ENCODE results near the gene PJVK. TPM values are rescaled to one million over a fixed set of nuclear protein-coding genes. Genes with fewer than 3 reads are reported as not detected.

PJVK gene
- total and polyA plus RNA-seq, 2 of the 4 experiments (the other 2 are of a cell fraction) = 0.72 to 2.4 TPM

DNA sequence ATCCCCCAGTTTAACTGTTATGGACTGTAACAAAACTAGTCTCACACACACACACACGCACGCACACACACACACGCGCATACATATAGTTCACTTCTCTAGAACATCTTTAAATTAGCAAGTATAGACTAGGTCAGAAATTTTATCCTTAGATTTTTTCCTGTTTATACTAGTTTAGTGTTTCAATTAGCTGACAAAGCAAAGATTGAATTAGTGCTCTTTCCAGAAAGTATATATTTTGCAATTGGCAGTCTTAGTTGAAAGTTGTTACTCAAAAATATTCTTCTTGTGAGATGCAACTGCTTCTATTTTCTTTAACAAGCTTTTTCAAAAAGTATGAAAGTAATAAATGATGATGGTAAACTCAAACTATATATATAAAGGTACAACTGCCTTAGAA is 51.6 kb downstream of the PJVK start:
- H4K91ac ChIP-seq (ENCODE audit: insufficient read depth, low read depth, low read length) = no peak overlapping the region
- H2BK15ac ChIP-seq (ENCODE audit: low read depth, low read length) = no peak overlapping the region
- no peak overlapping the region for H2AK5ac ChIP-seq (ENCODE audit: low read depth, low read length)
- ChIA-PET POLR2A (ENCODE audit: unreplicated experiment) (no interaction called here), CTCF (no interaction called here)
- H4K20me1 ChIP-seq (ENCODE audit: insufficient read depth, low read length) = no peaks in the 10 kb centered on the region
- no peak overlapping the region for H3K4me3 ChIP-seq (ENCODE audit: insufficient read depth, low read depth, low read length)
- H3K9me3 ChIP-seq (ENCODE audit: control insufficient read depth, insufficient read depth, low read length) = no peaks in the 10 kb centered on the region
- no peaks in the 10 kb centered on the region for H3K27me3 ChIP-seq (ENCODE audit: control insufficient read depth, insufficient read depth, low read length)
- dilution Hi-C loops (cut with HindIII; ENCODE audit: low sequenced_read_pairs, unreplicated experiment) = no loop called here
- H3K27ac ChIP-seq (ENCODE audit: insufficient read depth, low read length) = no peak overlapping the region
- BruUV-seq (replicated peaks) = no TSS peak
- in situ Hi-C loops (cut with MboI; ENCODE audit: low sequenced_read_pairs) = no loop called here
- H2AK9ac ChIP-seq (replicated peaks; ENCODE audit: low read depth, low read length, poor library complexity) = no peak overlapping the region
- no peak overlapping the region for H3K23ac ChIP-seq (ENCODE audit: low read depth, low read length)
- H3K4me1 ChIP-seq (ENCODE audit: control insufficient read depth, insufficient read depth, low read length) = no peaks in the 10 kb centered on the region
- H3K9me1 ChIP-seq (ENCODE audit: insufficient read depth, low read length) = no peaks in the 10 kb centered on the region
- ATAC-seq (ENCODE audit: low read depth) (no peak), DNase-seq (no peak)
- no peak overlapping the region for H2BK120ac ChIP-seq (ENCODE audit: low read depth, low read length)
- no peak overlapping the region for H4K5ac ChIP-seq (ENCODE audit: low read depth, low read length)
- TF ChIP-seq SMC3 (IDR thresholded peaks at IDR 0.05; ENCODE audit: low read depth, low read length) (no peak), CEBPB (IDR thresholded peaks at IDR 0.05; ENCODE audit: low read depth, low read length) (no peak), POLR2A (IDR thresholded peaks at IDR 0.05; ENCODE audit: low read depth, low read length) (no peak), MAFK (IDR thresholded peaks at IDR 0.05; ENCODE audit: low read depth, low read length) (0 out of 2 replicates have a peak, but pooled peaks have one; percentile 10)
- H3K9ac ChIP-seq (ENCODE audit: low read depth, low read length) = no peak overlapping the region
- WGBS, 2 experiments (ENCODE audit: extremely low coverage in 2 of 2, insufficient read length in 1 of 2) = no CpG with 5 or more reads among the region's 4 CpGs
- H3K36me3 ChIP-seq (ENCODE audit: control insufficient read depth, insufficient read depth, low read length) = peaks cover 12% of the 10 kb centered on the region
- no peak overlapping the region for H2BK5ac ChIP-seq (ENCODE audit: low read depth, low read length, poor library complexity, severe bottlenecking)
- intact Hi-C loops (cut with micrococcal nuclease) = no loop called here
- no peak overlapping the region for H3K56ac ChIP-seq (ENCODE audit: extremely low read depth, insufficient read depth, low read length)
- H3K4ac ChIP-seq (ENCODE audit: low read depth, low read length) = no peak overlapping the region
- H4K8ac ChIP-seq (ENCODE audit: low read depth in 2 of 2, low read length in 2 of 2) = no peak overlapping the region
- H2BK20ac ChIP-seq (ENCODE audit: low read depth, low read length) = no peak overlapping the region
- no peak overlapping the region for H3K4me2 ChIP-seq (ENCODE audit: low read depth, low read length)
- no peak overlapping the region for H2AFZ ChIP-seq (replicated peaks; ENCODE audit: low read length, poor library complexity)
- H3K18ac ChIP-seq (ENCODE audit: low read depth, low read length) = no peak overlapping the region
- H3K14ac ChIP-seq (replicated peaks; ENCODE audit: low read depth, low read length) = no peak overlapping the region
- 0 out of 4 replicates have a peak, but pooled peaks cover 0 to 3% of the 10 kb centered on the region in 2 experiments for H3K79me1 ChIP-seq (ENCODE audit: low read depth in 1 of 2, low read length in 2 of 2)
